ENCODE results near the gene CENPN.

- no peak for TF ChIP-seq CTCF (IDR thresholded peaks at IDR 0.05; ENCODE audit: low read depth, low read length)
- no peak for TF ChIP-seq EZH2phosphoT487 (IDR thresholded peaks at IDR 0.05; ENCODE audit: low read depth)
These were observed 20.5 kb upstream of the CENPN start for GRCh38 chr16:80986557-80986956.

Data from OCI-LY3 (cell line).